Islet of Langerhans (tissue), 1 donor: ENCODE results near the gene MGMT.

Source experiments
- FAIRE-seq: peaks from one replicate; lab custom pipeline; 2011; peaks lifted over from hg19 to GRCh38; lab: Jason Lieb, UNC

MGMT gene

GRCh38 chr10:129521161-129522025, 54.4 kb downstream of the MGMT start:
- no peak for FAIRE-seq

- no peak for FAIRE-seq
Observed at GRCh38 chr10:129522041-129522585, 55.1 kb downstream of the MGMT start.

- FAIRE-seq = no peak
Observed at GRCh38 chr10:129523031-129523722, 56.1 kb downstream of the MGMT start.

GRCh38 chr10:129523723-129524316, 56.8 kb downstream of the MGMT start:
- FAIRE-seq = no peak

GRCh38 chr10:129524936-129525335, 57.9 kb downstream of the MGMT start:
- FAIRE-seq = no peak

- FAIRE-seq = no peak
Observed at GRCh38 chr10:129525401-129525801, 58.4 kb downstream of the MGMT start.

GRCh38 chr10:129526943-129527342, 59.9 kb downstream of the MGMT start:
- FAIRE-seq = no peak

GRCh38 chr10:129528376-129528978, 61.4 kb downstream of the MGMT start:
- FAIRE-seq = no peak

- FAIRE-seq = no peak
Observed at GRCh38 chr10:129530581-129530980, 63.5 kb downstream of the MGMT start.

GRCh38 chr10:129531195-129531968, 64.3 kb downstream of the MGMT start:
- no peak for FAIRE-seq

- no peak for FAIRE-seq
Observed at GRCh38 chr10:129531969-129532660, 65.1 kb downstream of the MGMT start.

GRCh38 chr10:129532838-129533237, 65.8 kb downstream of the MGMT start:
- no peak for FAIRE-seq

GRCh38 chr10:129533281-129533680, 66.2 kb downstream of the MGMT start:
- no peak for FAIRE-seq

- no peak for FAIRE-seq
Observed at GRCh38 chr10:129534826-129535225, 67.8 kb downstream of the MGMT start.

- FAIRE-seq = no peak
Observed at GRCh38 chr10:129536336-129536735, 69.3 kb downstream of the MGMT start.

GRCh38 chr10:129537151-129537550, 70.1 kb downstream of the MGMT start:
- no peak for FAIRE-seq

- no peak for FAIRE-seq
Observed at GRCh38 chr10:129538236-129538635, 71.2 kb downstream of the MGMT start.

GRCh38 chr10:129541200-129541599, 74.2 kb downstream of the MGMT start:
- no peak for FAIRE-seq

GRCh38 chr10:129541748-129542487, 74.9 kb downstream of the MGMT start:
- FAIRE-seq = no peak

GRCh38 chr10:129542589-129542988, 75.5 kb downstream of the MGMT start:
- FAIRE-seq = no peak
